ENCODE measurements around the gene GATAD2A. TPM values are rescaled to one million over a fixed set of nuclear protein-coding genes. Genes with fewer than 3 reads are reported as not detected.

The GATAD2A gene
- total and polyA plus RNA-seq, 2 of the 8 experiments (the other 6 are each of a cell fraction or from before 2014, with no cell fraction given) = 38.4 to 205 TPM

DNA sequence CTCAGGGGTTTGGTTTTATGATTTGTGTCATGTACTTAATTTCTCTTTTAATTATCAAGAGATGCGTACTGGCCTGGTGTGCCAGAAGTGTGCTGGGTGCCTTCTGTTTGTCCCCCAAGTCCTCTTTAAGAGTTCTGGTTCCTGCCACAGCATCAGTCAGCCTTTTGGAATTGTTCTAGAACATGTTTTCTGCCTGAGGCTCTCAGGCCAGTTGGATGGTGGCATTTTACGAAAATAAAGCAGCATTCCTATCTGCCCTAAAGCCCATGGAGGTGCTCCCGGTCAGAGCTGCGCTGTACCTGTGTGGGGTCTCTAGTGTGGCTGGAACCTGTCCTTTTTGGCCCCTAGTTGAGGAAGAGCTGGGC, 55.8 kb downstream of the GATAD2A start:
- Histone ChIP-seq H3K79me2 (ENCODE audit: control insufficient read depth in 1 of 2, insufficient read depth in 2 of 2, low read length in 2 of 2) (peaks cover 20 to 93% of the 10 kb centered on the region in 2 experiments), H3K9me3 (ENCODE audit: insufficient read depth in 2 of 2, low read depth in 1 of 2, low read length in 1 of 2) (no peaks in the 10 kb centered on the region), H4K20me1 (replicated peaks in 1 of 2; ENCODE audit: control insufficient read depth in 1 of 2, insufficient read depth in 2 of 2, low read length in 2 of 2) (peaks cover 44 to 52% of the 10 kb centered on the region in 2 experiments), H3K56ac (replicated peaks; ENCODE audit: insufficient read length, low read depth, low read length) (no peak overlapping the region), H3K79me1 (ENCODE audit: low read depth, low read length) (peaks cover 37% of the 10 kb centered on the region), H3K27ac (ENCODE audit: low read depth, low read length) (peak overlapping the region; percentile 32; the same call in 1 of the 2 replicates), H4K5ac (ENCODE audit: insufficient read length, low read depth, low read length) (no peak overlapping the region), H2BK20ac (ENCODE audit: low read length) (peak overlapping the region; percentile 55; the same call in 1 of the 2 replicates), H2AFZ (ENCODE audit: low read length) (no peak overlapping the region), H3K23me2 (ENCODE audit: low read depth, low read length) (peaks cover 2% of the 10 kb centered on the region; the same call in 1 of the 2 replicates), H2BK12ac (ENCODE audit: low read depth, low read length) (peak overlapping the region; percentile 94; the same call in 1 of the 2 replicates), H3K4me3 (ENCODE audit: extremely low read depth in 1 of 4, insufficient read depth in 2 of 4, low read depth in 3 of 4, low read length in 4 of 4) (peak overlapping the region in 3 of 4 experiments; percentile 9 to 41 (median 21); a peak in 4 of 8 replicates), H2BK120ac (replicated peaks; ENCODE audit: low read depth, low read length) (no peak overlapping the region), H3K23ac (ENCODE audit: insufficient read length) (no peak overlapping the region), H2AK5ac (ENCODE audit: low read depth, low read length) (0 out of 2 replicates have a peak overlapping the region, but pooled peaks have one; percentile 29), H3K4ac (replicated peaks; ENCODE audit: insufficient read length, low read depth, low read length) (no peak overlapping the region), H3K4me2 (ENCODE audit: insufficient read depth in 1 of 2, low read depth in 2 of 2, low read length in 2 of 2) (peak overlapping the region; percentile 67 to 69), H4K91ac (replicated peaks; ENCODE audit: insufficient read length, low read length) (no peak overlapping the region), H3K14ac (ENCODE audit: insufficient read length) (no peak overlapping the region), H2BK5ac (ENCODE audit: low read depth, low read length) (peak overlapping the region; percentile 82), H3K9ac (replicated peaks in 1 of 4; ENCODE audit: extremely low read depth in 1 of 4, low read depth in 3 of 4, low read length in 3 of 4) (no peak overlapping the region), H3K27me3 (replicated peaks in 1 of 4; ENCODE audit: control insufficient read depth in 3 of 4, extremely low read depth in 1 of 4, insufficient read depth in 3 of 4, low read length in 3 of 4) (no peaks in the 10 kb centered on the region; a peak in 1 of 7 replicates), H3K36me3 (ENCODE audit: control insufficient read depth in 2 of 4, insufficient read depth in 4 of 4, low read length in 3 of 4) (peaks cover 8 to 15% (median 10%) of the 10 kb centered on the region in 4 experiments), H4K8ac (ENCODE audit: extremely low read depth, insufficient read depth, low read length) (0 out of 2 replicates have a peak overlapping the region, but pooled peaks have one; percentile 9), H2BK15ac (ENCODE audit: low read length) (0 out of 2 replicates have a peak overlapping the region, but pooled peaks have one; percentile 0), H3K4me1 (replicated peaks in 1 of 4; ENCODE audit: control insufficient read depth in 3 of 4, insufficient read depth in 4 of 4, low read length in 3 of 4) (peaks cover 38 to 58% (median 50%) of the 10 kb centered on the region in 4 experiments), H3K18ac (ENCODE audit: extremely low read depth, low read length) (no peak overlapping the region; the same call in 1 of the 2 replicates)
- no peak for FAIRE-seq
- POLR2A ChIA-PET (ENCODE audit: partially characterized antibody) = interaction anchor here (0.7 to 2.5 kb wide), 7 partner anchors 7 to 69 kb away, joined by 3 to 8 read pairs (median 3); no protein-coding TSS in a partner anchor
- CTCF ChIA-PET (ENCODE audit: partially characterized antibody) = interaction anchor here (0.8 to 2.0 kb wide), 5 partner anchors 11 to 95 kb away, joined by 3 to 11 read pairs (median 7); no protein-coding TSS in a partner anchor
- TF ChIP-seq, protein P1, sequence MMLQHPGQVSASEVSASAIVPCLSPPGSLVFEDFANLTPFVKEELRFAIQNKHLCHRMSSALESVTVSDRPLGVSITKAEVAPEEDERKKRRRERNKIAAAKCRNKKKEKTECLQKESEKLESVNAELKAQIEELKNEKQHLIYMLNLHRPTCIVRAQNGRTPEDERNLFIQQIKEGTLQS (IDR thresholded peaks at IDR 0.05; ENCODE audit: insufficient read depth, low read depth, low read length) = no peak
- TF ChIP-seq, protein P2, sequence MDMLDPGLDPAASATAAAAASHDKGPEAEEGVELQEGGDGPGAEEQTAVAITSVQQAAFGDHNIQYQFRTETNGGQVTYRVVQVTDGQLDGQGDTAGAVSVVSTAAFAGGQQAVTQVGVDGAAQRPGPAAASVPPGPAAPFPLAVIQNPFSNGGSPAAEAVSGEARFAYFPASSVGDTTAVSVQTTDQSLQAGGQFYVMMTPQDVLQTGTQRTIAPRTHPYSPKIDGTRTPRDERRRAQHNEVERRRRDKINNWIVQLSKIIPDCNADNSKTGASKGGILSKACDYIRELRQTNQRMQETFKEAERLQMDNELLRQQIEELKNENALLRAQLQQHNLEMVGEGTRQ (IDR thresholded peaks at IDR 0.05; ENCODE audit: low read length) = no peak
- TF ChIP-seq NANOG (IDR thresholded peaks at IDR 0.05; ENCODE audit: insufficient read depth, low read depth, low read length, poor library complexity, severe bottlenecking) (no peak), TAF7 (optimal IDR thresholded peaks at IDR 0.05; ENCODE audit: borderline replicate concordance, low read depth, low read length) (no peak), CREB1 (IDR thresholded peaks at IDR 0.05) (no peak)
- TF ChIP-seq, protein P3, sequence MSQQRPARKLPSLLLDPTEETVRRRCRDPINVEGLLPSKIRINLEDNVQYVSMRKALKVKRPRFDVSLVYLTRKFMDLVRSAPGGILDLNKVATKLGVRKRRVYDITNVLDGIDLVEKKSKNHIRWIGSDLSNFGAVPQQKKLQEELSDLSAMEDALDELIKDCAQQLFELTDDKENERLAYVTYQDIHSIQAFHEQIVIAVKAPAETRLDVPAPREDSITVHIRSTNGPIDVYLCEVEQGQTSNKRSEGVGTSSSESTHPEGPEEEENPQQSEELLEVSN (IDR thresholded peaks at IDR 0.05) = no peak
- no peak for DNase-seq (ENCODE audit: low read depth in 1 of 2, low spot score in 2 of 2)
- WGBS, 2 experiments (ENCODE audit: extremely low coverage in 1 of 2, insufficient coverage in 1 of 2, insufficient read length in 1 of 2, insufficient replicate concordance in 2 of 2, low coverage in 1 of 2, low lambda C conversion rate in 2 of 2, missing lambda C conversion rate in 1 of 2) = 87% methylated on average over 4 of the region's 4 CpGs; no CpG with 5 or more reads in 1 of the 2 experiments

All from H1 (cell line).